NCI-H2196 treated with DMSO at 0.1 percent for 48 hours (cell line): Measurements from ENCODE around the gene MRPL18.
"Not testable (repeated sequence)": the region's sequence is repeated elsewhere in the genome, so short reads cannot be mapped to it uniquely, and the experiment has no call there.

Source experiments
- DNase-seq: peaks from one replicate; lab custom pipeline; 2025; ENCODE audit not compliant: unreplicated experiment; lab: John Stamatoyannopoulos, UW

Gene MRPL18

GRCh38 chr6:159790149-159790955 is at the start of gene MRPL18:
MRPL18 (plus strand) TSS chr6:159790467; CDS start chr6:159790588, 121 bp downstream.
- peak; percentile 58 for DNase-seq

GRCh38 chr6:159742165-159742564 is 48.1 kb upstream of the MRPL18 start:
- no peak for DNase-seq

GRCh38 chr6:159745081-159745480 is 45.2 kb upstream of the MRPL18 start:
- no peak for DNase-seq

DNA sequence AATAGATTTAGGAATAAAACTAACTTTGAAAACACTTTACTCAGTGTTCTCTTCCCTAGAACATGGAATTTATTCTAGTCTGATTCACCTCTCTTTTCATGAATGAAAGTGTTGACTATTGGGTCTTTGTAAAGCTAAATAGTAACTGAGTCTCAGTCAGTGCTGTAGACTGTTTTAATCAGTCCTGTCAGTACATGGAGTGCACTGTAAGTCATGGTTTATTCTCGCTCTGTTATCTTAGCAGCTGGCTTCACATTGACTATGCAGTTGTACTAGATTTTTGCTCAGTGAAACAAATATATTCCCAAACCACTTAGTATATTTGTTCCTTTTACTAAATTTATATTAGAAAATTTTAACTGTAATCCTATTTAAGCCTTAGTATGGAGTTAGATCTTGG is 43.5 kb upstream of the MRPL18 start:
- DNase-seq = no peak

DNA sequence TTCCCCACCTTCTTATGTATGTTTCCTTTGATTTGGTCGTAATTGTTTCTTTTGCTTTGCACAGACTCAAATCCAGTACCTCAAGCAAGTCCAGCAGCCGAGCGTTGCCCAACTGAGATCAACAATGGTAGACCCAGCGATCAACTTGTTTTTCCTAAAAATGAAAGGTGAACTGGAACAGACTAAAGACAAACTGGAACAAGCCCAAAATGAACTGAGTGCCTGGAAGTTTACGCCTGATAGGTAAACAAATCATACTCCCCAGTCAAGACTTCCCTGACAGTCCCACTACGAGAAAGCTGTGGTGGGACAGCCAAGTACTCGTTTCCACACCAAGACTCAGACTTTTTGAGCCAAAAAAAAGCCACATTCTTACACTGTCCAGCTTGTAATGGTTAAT is 42.1 kb upstream of the MRPL18 start:
- not testable (repeated sequence) for DNase-seq

- no peak for DNase-seq
These were observed 38.8 kb upstream of the MRPL18 start for GRCh38 chr6:159751448-159751847.

- DNase-seq = no peak
These were observed 37.0 kb upstream of the MRPL18 start for GRCh38 chr6:159753081-159753872.

GRCh38 chr6:159754401-159754800 is 35.9 kb upstream of the MRPL18 start:
- no peak for DNase-seq

DNA sequence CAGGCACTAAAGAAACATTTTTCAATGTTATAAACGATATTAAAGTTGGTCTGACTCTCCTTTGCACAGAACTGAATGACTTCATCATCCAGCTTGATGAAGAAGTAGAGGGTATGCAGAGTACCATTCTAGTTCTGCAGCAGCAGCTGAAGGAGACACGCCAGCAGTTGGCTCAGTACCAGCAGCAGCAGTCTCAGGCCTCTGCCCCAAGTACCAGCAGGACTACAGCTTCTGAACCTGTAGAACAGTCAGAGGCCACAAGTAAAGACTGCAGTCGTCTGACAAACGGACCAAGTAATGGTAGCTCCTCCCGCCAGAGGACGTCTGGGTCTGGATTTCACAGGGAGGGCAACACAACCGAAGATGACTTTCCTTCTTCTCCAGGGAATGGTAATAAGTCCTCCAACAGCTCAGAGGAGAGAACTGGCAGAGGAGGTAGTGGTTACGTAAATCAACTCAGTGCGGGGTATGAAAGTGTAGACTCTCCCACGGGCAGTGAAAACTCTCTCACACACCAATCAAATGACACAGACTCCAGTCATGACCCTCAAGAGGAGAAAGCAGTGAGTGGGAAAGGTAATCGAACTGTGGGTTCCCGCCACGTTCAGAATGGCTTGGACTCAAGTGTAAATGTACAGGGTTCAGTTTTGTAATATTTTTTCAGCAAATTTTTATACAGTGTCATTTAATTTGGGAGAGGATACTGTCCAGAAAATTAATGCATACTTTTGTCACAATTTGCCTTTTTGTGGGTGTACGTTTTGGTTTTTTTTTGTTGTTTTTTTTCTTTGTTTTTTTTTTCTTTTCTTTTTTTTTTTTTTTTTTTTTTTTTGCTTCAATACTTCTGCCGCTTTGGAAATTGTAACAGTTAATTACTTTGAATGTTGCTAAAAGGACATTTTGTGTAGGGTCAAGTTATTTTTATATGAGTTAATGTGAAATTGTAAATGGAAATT is 35.0 kb upstream of the MRPL18 start:
- DNase-seq = no peak

DNA sequence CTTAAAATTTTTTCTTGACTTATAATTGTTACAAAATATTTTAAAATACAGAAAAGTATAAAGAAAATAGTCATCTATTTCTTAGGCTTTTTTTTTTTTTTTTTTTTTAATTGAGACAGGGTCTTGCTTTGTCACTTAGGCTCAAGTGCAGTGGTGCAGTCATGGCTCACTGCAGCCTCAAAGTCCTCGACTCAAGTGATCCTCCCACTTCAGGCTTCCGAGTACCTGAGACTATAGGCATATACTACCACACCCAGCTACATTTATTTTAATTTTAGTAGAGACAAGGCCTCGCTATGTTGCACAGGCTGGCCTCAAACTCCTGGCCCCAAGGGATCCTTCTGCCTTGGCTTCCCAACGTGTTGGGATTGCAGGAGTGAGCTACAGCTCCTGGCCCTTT is 33.8 kb upstream of the MRPL18 start:
- DNase-seq = no peak

DNA sequence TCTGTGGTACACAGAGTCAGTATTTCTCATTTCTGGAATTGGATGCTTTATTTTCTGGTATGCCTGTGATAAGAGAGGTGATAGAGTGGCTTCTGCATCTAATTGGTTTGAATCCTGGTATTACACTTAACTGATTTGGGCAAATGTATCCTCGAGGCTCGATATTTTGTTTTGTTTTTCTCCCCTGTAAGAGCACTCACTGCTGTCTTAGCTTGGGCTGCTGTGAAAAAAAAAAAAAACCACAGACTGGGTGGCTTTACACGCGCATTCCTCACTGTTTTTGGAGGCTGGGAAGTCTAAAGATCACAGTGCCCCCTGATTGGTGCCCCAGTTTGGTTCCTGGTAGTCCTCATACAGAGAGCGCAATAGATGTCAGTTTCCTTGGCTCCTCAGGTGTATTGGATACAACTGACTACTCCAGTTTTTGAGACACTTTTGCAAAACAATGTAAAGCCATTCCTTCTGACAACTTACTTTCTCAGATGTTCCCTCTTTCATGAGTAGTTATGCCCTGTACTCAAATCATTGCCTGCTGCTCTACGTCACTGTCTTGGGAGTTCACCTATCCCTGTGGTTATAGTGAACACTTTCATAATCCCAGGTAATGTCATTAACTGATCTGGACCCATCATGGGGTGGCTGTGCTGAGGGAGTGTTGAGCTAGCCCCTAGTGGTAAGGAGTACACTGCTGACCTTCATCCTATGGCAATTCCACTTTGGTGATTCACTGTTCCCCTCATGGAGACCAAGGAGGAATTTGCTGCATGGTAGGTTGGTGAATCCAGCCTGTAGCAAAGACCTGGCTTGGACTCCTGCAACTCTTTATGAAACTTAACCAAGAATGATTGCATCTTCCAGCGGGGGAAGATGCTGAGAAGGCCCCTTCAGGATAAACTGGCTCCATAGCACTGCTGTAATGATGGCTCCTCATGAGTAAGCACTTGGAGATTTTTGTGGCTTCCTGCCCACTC is 32.0 kb upstream of the MRPL18 start:
- DNase-seq = no peak

DNA sequence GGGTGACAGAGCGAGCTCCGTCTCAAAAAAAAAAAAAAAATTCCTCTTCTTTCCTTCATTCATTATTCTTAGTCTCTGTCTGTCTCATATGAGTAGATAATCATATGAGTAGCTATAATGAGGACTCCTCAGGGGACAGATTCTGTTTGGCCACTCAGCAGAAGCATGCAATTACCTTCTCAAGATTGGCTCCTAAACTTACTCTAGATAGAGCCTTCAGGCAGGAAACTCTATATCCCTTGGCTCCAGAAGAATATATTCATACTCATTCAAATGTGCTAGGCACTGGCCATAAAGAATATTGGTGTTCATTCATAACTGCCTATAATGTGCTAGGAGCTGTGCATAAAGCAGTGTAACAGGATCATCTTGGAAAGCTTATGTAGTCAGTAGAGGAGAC is 30.6 kb upstream of the MRPL18 start:
- no peak for DNase-seq

DNA sequence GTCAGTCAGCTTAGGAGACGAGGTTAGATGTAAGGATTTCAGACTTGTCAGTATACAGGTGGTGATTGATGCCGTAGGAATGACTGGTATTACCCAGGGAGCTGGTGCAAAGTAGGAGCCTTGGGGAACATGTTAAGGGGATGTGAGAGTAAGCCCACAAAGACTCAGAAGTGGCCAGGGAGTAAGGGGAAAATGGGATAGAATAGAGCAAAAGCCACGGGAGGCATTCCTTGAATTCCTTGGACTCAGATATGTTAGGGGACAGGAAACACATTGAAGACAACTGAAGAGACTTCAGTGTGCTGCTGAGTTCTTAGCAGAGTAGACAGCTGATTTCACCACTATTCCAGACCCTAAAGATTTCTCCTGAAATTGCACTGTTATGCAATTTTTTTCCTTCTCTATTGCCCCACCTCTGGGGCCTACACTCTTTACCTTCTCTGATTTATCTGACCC is 29.6 kb upstream of the MRPL18 start:
- no peak for DNase-seq

GRCh38 chr6:159761129-159761872 is 29.0 kb upstream of the MRPL18 start:
- DNase-seq = no peak

DNA sequence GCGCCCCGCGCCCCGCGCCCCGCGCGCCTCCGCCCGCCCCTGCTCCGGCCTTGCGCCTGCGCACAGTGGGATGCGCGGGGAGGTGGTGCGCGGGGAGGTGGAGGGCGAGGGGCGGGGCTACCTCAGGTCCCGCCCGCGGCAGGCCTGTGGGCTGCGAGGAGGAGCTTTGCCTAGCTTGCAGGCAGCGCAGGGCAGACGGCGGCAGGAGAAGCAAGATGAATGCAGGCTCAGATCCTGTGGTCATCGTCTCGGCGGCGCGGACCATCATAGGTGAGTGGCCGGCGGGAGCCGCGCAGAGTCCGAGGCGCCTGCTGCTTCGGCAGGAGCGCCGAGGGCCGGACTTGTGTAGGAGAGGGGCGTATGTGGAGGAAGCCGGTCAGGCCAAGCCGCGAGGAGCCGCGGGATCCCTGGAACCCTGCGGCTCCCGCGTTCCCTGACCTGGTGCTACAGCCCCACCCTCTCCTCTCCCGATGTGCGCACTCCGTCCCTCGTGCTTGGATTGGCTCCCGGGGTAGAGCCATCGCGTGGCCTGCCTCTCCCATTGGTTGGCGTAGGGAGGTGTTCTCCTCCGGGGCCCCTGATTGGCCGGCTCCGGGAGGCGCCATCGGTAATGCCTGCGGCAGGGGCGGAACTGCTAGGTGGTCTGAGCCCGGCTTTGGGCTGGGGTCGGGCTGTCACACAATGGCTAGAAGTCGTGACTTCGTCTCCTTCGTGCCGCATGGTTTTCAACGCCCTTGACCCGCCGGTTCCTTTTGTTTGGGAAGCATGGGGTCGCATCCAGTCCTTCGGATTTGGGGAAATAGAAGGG is 28.2 kb upstream of the MRPL18 start, which contains the start of gene ACAT2:
ACAT2 (plus strand) TSS at position 173 of the 808 bp plus-strand sequence; CDS start at position 216, 43 bp downstream.
- DNase-seq = peak; percentile 72

GRCh38 chr6:159762681-159763293 is 27.5 kb upstream of the MRPL18 start:
- DNase-seq = no peak

DNA sequence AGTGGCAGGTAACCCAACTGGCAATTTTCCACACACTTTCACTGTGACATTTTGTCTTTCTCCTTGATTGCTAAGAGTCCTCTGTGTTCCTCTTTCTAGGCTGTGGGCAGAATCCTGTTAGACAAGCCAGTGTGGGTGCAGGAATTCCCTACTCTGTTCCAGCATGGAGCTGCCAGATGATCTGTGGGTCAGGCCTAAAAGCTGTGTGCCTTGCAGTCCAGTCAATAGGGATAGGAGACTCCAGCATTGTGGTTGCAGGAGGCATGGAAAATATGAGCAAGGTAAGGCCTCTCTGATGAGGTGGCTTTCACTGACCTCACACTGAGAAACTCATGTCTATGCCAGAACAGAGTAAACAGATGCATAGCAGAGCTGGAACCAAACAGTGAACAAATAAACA is 23.4 kb upstream of the MRPL18 start:
- DNase-seq = no peak

DNA sequence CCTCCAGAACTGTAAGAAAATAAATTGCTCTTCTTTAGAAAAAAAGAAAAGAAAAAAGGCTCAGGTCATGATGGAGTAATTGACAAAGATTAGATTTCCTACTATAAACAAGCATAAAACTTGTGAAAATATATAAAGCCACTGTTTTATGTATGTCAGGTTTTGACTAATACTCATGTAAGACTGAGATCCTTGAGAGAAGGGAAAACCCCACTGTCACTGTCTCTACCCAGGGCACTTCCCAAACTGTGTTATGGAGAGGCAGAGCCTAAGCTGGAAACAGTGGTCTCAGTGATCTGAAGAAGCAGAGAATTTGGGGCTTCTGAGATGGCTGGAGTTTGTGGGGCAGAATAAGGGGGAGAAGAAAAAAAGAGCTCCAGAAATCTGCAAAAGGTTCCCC is 20.8 kb upstream of the MRPL18 start:
- DNase-seq = no peak
